CD4-positive, alpha-beta T cell (primary cell): ENCODE data around the gene INA. TPM values are rescaled to one million over a fixed set of nuclear protein-coding genes. Genes with fewer than 3 reads are reported as not detected.

Source experiments
- ATAC-seq: fragments of 200-7000 bp; cut with Tn5 transposase; one replicate; pipeline ENCODE4 v1.10.0; 2022; ENCODE audit warnings: mild to moderate bottlenecking; ENCODE audit not compliant: poor library complexity
- CTCF ChIA-PET: fragments of 350-600 bp; sonication (Branson Sonifier 250); formaldehyde crosslinking; loops from one replicate; lab custom pipeline; 2021; ENCODE audit warnings: antibody characterized with exemption, inconsistent platforms; lab: Charles Lee
- POLR2A ChIA-PET: fragments of 350-600 bp; sonication (Branson Sonifier 250); formaldehyde crosslinking; loops from one replicate; lab custom pipeline; 2021; ENCODE audit warnings: antibody characterized with exemption, inconsistent platforms; lab: Charles Lee
- DNase-seq, 14 experiments: peaks; one replicate each; pipeline ENCODE4 v3.0.0-alpha.2; 2013 to 2020; ENCODE audit warnings: mixed read lengths in 2 of 14
- H3K27ac ChIP-seq, 2 donors: one replicate each; pipeline versions ENCODE4 v1.5.1 to v1.7.0; 2013; ENCODE audit warnings: low read length in 2 of 2, low read depth in 1 of 2, mild to moderate bottlenecking in 1 of 2
- H3K27me3 ChIP-seq, 2 experiments: 1 replicate in 1 of 2; 2 replicates in 1 of 2; pipeline versions ENCODE4 v1.6.1 to v1.7.0; 2013; ENCODE audit warnings: low read length in 2 of 2, control low read depth in 1 of 2, mild to moderate bottlenecking in 1 of 2, moderate library complexity in 1 of 2; ENCODE audit not compliant: insufficient read depth in 2 of 2, control insufficient read depth in 1 of 2
- H3K36me3 ChIP-seq: one replicate; pipeline ENCODE4 v1.6.1; 2013; ENCODE audit warnings: low read length, control low read depth; ENCODE audit not compliant: insufficient read depth
- H3K4me1 ChIP-seq: one replicate; pipeline ENCODE4 v1.6.1; 2013; ENCODE audit warnings: low read length, control low read depth; ENCODE audit not compliant: insufficient read depth
- H3K4me3 ChIP-seq: one replicate; pipeline ENCODE4 v1.5.1; 2013; ENCODE audit warnings: mild to moderate bottlenecking, low read length, moderate library complexity
- H3K9me3 ChIP-seq, 2 experiments: 1 replicate in 1 of 2; 2 replicates in 1 of 2; pipeline versions ENCODE4 v1.6.1 to v1.7.0; 2013; ENCODE audit warnings: low read length in 2 of 2, mild to moderate bottlenecking in 2 of 2, control low read depth in 1 of 2, moderate library complexity in 1 of 2; ENCODE audit not compliant: control insufficient read depth in 1 of 2, insufficient read depth in 1 of 2
- H3K27ac Mint-ChIP-seq: one replicate; pipeline ENCODE4 v1.8.0; 2020; ENCODE audit warnings: mixed read lengths
- H3K27me3 Mint-ChIP-seq: one replicate; pipeline ENCODE4 v1.8.0; 2021; ENCODE audit warnings: mixed read lengths
- H3K36me3 Mint-ChIP-seq: one replicate; pipeline ENCODE4 v1.8.0; 2021; ENCODE audit warnings: low read depth, mixed read lengths
- H3K4me1 Mint-ChIP-seq: one replicate; pipeline ENCODE4 v1.8.0; 2021; ENCODE audit warnings: low read depth, mixed read lengths
- H3K4me3 Mint-ChIP-seq: one replicate; pipeline ENCODE4 v1.8.0; 2020; ENCODE audit warnings: mild to moderate bottlenecking, mixed read lengths
- H3K9me3 Mint-ChIP-seq: one replicate; pipeline ENCODE4 v1.8.0; 2020; ENCODE audit warnings: mixed read lengths
- intact Hi-C, 2 experiments: fragments of 100-400 bp; cut with DNase I in 1 of 2; cut with micrococcal nuclease in 1 of 2; formaldehyde crosslinking; loops; one replicate each; pipeline versions ENCODE4 v1.15.1 to v1.9.0; 2023 to 2025; cut with DNase I, micrococcal nuclease
- total RNA-seq, 174 experiments: library from RNA in 2 of 174; stranded (reverse) in 2 of 174; gene quantifications; one replicate each; pipeline ENCODE4 v1.2.3 and lab custom pipeline; 2021 to 2026
- TF ChIP-seq, protein P1 (sequence below): fragments of 200-600 bp; IDR thresholded peaks from one replicate; pipeline ENCODE4 v1.8.0; 2022; ENCODE audit warnings: antibody characterized with exemption, mild to moderate bottlenecking

INA gene
- total RNA-seq, 2 experiments from 2014 or later, result not detected

DNA sequence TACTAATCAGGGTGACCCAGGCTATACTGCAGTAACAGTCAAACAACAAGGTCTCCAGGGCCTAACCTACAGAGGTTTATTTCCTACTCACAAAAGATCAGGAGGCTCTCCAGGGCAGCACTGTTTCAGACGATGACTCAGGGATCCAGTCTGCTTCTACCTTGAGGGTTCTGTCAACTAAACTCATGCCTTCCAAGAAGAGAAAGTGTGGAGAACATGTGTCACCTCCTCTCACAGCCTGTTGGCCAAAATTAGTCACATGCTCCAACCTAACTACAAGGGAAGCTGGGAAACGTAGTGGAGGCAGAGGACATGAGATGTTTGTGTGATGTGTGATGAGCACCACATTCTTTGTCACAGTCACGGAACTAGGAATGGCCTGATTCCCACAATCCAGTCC lies 14.7 kb upstream of the INA start:
- Mint-ChIP-seq H3K36me3 (no peaks in the 10 kb centered on the region), H3K27me3 (peaks cover 59% of the 10 kb centered on the region), H3K27ac (no peak overlapping the region), H3K9me3 (peaks cover 9% of the 10 kb centered on the region), H3K4me1 (no peaks in the 10 kb centered on the region), H3K4me3 (no peak overlapping the region)
- Histone ChIP-seq H3K4me3 (no peak overlapping the region), H3K9me3 (peaks cover 0 to 11% of the 10 kb centered on the region in 2 experiments), H3K27me3 (peaks cover 3 to 13% of the 10 kb centered on the region in 2 experiments), H3K4me1 (no peaks in the 10 kb centered on the region), H3K36me3 (no peaks in the 10 kb centered on the region), H3K27ac (no peak overlapping the region)
- no peak for ATAC-seq
- DNase-seq, result no peak
- CTCF ChIA-PET, result no interaction called here
- POLR2A ChIA-PET, result no interaction called here
- TF ChIP-seq, protein P1, sequence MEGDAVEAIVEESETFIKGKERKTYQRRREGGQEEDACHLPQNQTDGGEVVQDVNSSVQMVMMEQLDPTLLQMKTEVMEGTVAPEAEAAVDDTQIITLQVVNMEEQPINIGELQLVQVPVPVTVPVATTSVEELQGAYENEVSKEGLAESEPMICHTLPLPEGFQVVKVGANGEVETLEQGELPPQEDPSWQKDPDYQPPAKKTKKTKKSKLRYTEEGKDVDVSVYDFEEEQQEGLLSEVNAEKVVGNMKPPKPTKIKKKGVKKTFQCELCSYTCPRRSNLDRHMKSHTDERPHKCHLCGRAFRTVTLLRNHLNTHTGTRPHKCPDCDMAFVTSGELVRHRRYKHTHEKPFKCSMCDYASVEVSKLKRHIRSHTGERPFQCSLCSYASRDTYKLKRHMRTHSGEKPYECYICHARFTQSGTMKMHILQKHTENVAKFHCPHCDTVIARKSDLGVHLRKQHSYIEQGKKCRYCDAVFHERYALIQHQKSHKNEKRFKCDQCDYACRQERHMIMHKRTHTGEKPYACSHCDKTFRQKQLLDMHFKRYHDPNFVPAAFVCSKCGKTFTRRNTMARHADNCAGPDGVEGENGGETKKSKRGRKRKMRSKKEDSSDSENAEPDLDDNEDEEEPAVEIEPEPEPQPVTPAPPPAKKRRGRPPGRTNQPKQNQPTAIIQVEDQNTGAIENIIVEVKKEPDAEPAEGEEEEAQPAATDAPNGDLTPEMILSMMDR, result no peak
- intact Hi-C loops, result no loop called here

DNA sequence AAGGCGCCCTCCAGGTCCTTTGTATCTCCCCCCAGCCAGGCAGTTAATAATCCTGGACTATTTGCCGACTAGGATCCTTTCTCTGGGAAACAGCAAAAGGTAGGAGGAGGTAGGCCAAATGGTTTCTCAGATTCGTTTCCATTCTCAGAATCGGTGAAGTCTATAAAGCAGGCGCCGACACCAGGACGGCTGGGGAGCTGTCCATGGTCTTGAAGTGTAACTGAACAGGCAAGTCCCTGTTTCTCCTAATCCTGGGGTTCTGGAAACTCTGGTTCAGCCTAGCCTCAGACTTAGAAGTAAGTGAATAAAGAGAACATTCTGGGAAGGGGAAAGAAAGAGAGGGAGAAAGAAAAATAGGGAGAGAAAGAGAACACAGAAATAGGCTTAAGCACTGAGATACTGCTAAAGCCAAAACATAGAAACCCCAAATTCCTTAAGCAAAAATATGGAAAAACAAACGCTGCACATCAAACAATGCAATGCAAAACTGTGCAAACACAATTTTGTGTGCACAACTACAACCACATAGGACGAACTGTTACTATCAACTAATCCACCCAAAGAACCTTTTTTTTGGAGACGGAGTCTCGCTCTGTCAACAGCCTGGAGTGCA lies 11.1 kb upstream of the INA start:
- Histone ChIP-seq H3K4me3 (no peak overlapping the region), H3K4me1 (no peaks in the 10 kb centered on the region), H3K9me3 (no peaks in the 10 kb centered on the region), H3K36me3 (no peaks in the 10 kb centered on the region), H3K27me3 (peaks cover 3 to 13% of the 10 kb centered on the region in 2 experiments), H3K27ac (no peak overlapping the region)
- no peaks in the 10 kb centered on the region for H3K4me1 Mint-ChIP-seq
- peak in 8 of 14 experiments; percentile 9 to 53 (median 18) for DNase-seq
- TF ChIP-seq, protein P1, result no peak
- H3K36me3 Mint-ChIP-seq, result no peaks in the 10 kb centered on the region
- intact Hi-C loops, result no loop called here
- peaks cover 3% of the 10 kb centered on the region for H3K9me3 Mint-ChIP-seq
- H3K27me3 Mint-ChIP-seq, result peaks cover 58% of the 10 kb centered on the region
- H3K4me3 Mint-ChIP-seq, result no peak overlapping the region
- POLR2A ChIA-PET, result no interaction called here
- no peak overlapping the region for H3K27ac Mint-ChIP-seq
- ATAC-seq, result no peak
- CTCF ChIA-PET, result no interaction called here

DNA sequence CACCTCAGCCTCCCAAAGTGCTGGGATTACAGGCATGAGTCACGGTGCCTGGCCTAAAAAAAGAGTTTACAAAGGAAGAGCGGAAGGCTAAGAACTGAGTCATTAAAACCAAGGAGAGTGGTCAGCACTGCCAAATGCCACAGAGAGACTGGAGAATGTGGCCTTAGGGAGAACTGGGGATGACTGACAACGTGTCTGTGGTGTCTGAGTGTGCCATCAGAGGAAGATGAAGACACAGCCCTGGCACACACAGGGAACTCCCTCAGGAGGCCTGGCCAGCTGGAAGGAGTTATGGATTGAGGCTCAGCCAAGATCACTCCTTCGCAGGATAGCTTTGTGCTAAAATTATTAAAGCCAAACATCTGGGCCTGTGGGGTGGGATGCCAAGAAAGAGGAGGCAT lies 3.9 kb upstream of the INA start:
- ChIA-PET POLR2A (no interaction called here), CTCF (no interaction called here)
- H3K4me1 ChIP-seq, result peaks cover 15% of the 10 kb centered on the region
- ATAC-seq, result no peak
- no peaks in the 10 kb centered on the region for H3K36me3 ChIP-seq
- peaks cover 0 to 5% of the 10 kb centered on the region in 2 experiments for H3K9me3 ChIP-seq
- TF ChIP-seq, protein P1, result no peak
- no peak overlapping the region for H3K4me3 ChIP-seq
- Mint-ChIP-seq H3K27ac (no peak overlapping the region), H3K27me3 (peaks cover 53% of the 10 kb centered on the region), H3K9me3 (no peaks in the 10 kb centered on the region), H3K4me3 (no peak overlapping the region), H3K4me1 (peaks cover 6% of the 10 kb centered on the region), H3K36me3 (no peaks in the 10 kb centered on the region)
- DNase-seq, result no peak
- H3K27ac ChIP-seq, result no peak overlapping the region
- peaks cover 19 to 39% of the 10 kb centered on the region in 2 experiments for H3K27me3 ChIP-seq
- intact Hi-C loops, result no loop called here
